ENCODE results near the gene STPG3.

The STPG3 gene

GRCh38 chr9:137251194-137251461 lies at the start of gene STPG3:
Gene STPG3 (plus strand): TSS chr9:137251286. CDS start chr9:137251287, 1 bp downstream.
- no peak for DNase-seq (ENCODE audit: low spot score)

DNA sequence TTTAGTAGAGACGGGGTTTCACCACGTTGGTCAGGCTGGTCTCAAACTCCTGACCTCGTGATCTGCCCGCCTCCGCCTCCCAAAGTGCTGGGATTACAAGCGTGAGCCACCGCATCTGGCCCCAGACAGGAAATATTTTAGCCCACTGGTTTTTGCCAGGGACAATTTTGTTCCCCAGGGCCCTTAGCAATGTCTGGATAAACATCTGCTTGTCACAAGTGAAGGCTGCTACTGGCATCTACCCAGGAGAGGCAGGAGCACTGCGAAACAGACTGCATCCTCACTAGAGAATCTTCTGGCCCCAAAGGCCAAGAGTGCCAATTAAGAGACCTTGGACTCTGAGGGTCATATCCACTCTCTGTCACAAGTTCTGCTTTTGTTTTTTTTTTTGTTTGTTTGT lies 48.1 kb upstream of the STPG3 start:
- no peak for DNase-seq (ENCODE audit: low spot score)

- DNase-seq (ENCODE audit: low spot score), result no peak
Measured at GRCh38 chr9:137204731-137205125, 46.4 kb upstream of the STPG3 start.

GRCh38 chr9:137205126-137206069 lies 45.7 kb upstream of the STPG3 start, which contains the start of the genes NDOR1 and TMEM203:
Gene NDOR1 (plus strand): TSS chr9:137205700. CDS start chr9:137205778, 78 bp downstream.
Gene TMEM203 (minus strand): TSS chr9:137205648. CDS start chr9:137205414, 234 bp downstream.
- DNase-seq (ENCODE audit: low spot score), result peak; percentile 94

- DNase-seq (ENCODE audit: low spot score), result no peak
Measured at GRCh38 chr9:137206602-137207001, 44.5 kb upstream of the STPG3 start.

GRCh38 chr9:137211532-137211931 lies 39.6 kb upstream of the STPG3 start:
- no peak for DNase-seq (ENCODE audit: low spot score)

GRCh38 chr9:137212520-137212919 lies 38.6 kb upstream of the STPG3 start:
- DNase-seq (ENCODE audit: low spot score), result no peak

DNA sequence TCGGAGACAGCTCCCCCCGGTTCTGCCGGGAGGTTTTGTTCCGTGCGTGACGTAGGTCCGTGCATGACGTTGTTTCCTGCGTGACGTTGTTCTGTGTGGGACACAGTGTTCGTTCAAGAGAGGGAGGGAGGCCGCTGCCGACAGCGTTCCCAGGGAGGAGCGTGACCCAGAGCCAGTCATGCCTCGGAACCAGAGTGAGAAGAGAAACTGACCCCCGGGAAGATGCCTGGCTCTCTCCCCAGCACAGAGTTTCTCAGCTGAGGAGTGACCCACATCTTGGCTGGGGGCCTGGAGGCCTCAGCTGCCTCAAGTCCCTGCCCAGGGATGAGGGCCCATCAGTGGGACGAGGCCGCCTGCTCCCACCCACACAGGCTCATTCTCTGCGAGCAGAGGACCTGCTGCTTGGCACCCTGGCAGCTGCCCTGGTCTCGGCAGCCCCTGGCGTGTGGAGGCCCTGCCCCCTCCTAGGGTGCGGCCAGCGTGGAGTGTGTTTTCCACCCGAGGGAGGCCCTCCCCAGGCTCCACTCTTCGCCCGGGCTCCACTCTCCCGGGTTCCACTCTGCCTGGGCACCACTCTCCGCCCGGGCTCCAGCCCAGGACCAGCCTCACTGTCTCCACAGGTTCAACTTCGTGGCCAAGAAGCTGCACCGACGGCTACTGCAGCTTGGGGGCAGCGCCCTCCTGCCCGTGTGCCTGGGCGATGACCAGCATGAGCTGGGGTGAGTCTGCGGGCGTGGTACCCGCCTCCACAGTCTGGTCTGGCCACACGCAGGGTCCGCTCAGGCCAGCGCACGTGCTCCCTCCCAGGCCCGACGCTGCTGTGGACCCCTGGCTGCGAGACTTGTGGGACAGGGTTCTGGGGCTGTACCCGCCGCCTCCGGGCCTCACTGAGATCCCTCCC lies 37.7 kb upstream of the STPG3 start:
- no peak for DNase-seq (ENCODE audit: low spot score)

GRCh38 chr9:137214620-137215019 lies 36.5 kb upstream of the STPG3 start:
- DNase-seq (ENCODE audit: low spot score), result no peak

DNA sequence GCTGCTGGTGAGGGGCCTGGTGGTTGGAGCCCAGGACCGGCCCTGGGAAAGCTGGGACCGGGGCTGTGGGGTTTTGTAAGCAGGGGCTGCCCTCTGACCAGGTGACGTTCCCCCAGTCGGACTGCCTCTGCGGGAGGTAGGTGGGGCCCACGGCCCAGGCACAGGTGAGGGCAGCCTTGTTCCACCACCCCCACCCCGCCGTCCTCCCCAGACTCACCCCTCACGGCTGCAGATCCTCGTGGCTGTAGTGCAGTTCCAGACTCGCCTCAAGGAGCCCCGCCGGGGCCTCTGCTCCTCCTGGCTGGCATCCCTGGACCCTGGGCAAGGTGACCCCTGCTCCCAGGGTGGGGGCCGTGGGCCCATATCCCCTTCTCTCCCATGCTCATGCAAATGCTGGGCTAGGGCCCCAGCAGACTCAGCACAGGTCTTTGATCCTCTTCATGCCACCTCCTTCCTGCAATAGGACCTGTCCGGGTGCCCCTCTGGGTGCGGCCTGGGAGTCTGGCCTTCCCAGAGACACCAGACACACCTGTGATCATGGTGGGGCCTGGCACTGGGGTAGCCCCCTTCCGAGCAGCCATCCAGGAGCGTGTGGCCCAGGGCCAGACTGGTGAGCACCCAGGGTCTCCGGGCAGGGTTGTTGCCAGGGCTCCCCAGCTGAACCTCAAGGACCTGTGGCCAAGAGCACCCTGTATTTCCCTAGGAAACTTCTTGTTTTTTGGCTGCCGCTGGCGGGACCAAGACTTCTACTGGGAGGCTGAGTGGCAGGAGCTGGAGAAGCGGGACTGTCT lies 35.7 kb upstream of the STPG3 start:
- no peak for DNase-seq (ENCODE audit: low spot score)

GRCh38 chr9:137216188-137216965 lies 34.7 kb upstream of the STPG3 start:
- DNase-seq (ENCODE audit: low spot score), result no peak

GRCh38 chr9:137217276-137218211 lies 33.5 kb upstream of the STPG3 start:
- DNase-seq (ENCODE audit: low spot score), result no peak

DNA sequence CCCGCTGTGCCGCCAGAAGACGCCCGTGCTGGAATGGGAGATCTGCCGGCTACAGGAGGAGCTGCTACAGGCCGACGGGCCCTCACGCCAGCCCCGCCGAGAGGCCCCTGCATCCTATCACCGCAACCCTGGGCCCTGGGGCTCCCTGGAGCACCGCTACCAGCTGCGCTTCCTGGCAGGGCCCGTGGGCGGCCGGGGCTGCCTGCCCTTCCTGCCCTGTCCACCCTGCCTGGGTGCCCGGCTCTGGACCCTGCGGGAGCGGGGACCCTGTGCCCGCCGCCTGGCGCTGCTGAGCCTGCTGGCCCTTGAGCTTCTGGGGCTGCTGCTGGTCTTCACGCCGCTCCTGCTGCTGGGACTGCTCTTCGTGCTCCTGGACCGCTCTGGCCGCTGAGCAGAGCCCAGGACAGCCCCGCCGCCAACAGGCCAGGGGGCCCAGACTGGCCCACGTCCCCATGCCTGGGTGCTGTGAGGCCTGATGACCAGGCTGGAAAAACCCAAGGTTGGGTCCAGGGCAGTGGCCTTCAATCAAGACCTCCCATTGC lies 32.8 kb upstream of the STPG3 start:
- no peak for DNase-seq (ENCODE audit: low spot score)

- no peak for DNase-seq (ENCODE audit: low spot score)
Measured at GRCh38 chr9:137218754-137219271, 32.3 kb upstream of the STPG3 start.

DNA sequence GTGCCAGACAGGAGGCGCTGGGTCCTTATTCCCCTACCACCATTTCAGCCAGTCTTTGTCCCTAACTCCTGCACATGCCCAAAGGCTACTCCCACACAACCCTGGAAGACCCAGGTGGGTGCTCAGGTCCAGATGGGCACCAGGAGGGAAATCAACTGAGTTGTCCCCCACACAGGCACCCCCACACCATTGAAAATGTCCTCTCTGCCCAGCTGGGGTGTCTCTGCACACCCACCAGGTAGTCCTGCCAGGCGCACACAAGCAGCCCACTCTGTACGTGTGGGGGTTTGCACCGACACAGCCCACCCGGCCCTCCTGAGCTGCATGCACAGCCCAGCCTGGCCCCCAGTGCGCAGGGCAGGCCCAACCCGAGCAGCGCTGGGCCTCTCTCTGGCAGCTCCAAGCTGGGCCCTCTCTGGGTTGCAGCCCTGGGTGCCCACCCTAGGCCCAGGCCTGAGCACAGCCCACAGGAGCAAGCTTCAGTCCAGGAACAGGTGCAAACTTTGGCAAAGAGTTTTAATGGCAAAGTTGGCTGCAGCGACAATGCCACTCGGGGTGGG lies 31.2 kb upstream of the STPG3 start:
- no peak for DNase-seq (ENCODE audit: low spot score)

- DNase-seq (ENCODE audit: low spot score), result no peak
Measured at GRCh38 chr9:137220317-137221094, 30.6 kb upstream of the STPG3 start.

GRCh38 chr9:137221095-137221505 lies 30.0 kb upstream of the STPG3 start:
- DNase-seq (ENCODE audit: low spot score), result no peak

DNA sequence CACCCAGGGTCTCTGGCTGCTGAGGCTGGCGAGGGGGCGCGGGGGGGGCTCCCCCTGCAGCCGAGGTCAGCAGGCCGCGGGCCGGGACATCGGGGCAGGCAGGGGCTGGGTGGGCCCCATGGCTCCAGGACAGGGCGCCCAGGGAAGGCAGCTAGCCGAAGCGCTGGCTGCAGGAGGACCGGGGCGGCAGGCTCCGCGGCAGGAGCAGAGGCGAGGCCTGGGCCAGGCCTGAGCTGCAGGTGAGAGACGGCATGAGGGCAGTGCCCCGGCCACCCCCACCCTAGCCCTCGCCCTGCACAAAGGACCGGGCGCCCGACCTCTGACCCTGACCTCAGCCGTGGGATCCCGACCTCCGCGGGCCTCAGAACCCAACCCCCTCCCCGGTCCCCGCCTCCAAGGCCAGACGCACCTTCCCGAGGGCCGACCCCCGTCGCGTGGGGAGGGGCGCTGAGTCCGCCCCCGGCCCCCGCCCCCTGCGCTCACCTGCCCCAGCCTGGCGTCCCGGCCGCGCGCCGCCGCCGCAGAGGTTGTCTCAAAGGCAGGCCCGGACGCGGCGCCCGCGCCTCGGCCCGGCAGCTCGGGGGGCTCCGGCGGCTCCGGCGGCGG lies 29.5 kb upstream of the STPG3 start:
- no peak for DNase-seq (ENCODE audit: low spot score)

Data from NAMALWA (cell line).